WTC11 (cell line): ENCODE data around the gene ERC1. TPM values are rescaled to one million over a fixed set of nuclear protein-coding genes. Genes with fewer than 3 reads are reported as not detected.

ENCODE experiments used
- ATAC-seq: fragments of 200-7000 bp; cut with Tn5 transposase; 2 replicates; pipeline ENCODE4 v1.10.0; 2021; ENCODE audit warnings: mild to moderate bottlenecking, moderate library complexity
- CTCF ChIA-PET: fragments of 300-600 bp; sonication (Branson Sonifier 250); formaldehyde crosslinking; loops from one replicate; lab custom pipeline; 2021; ENCODE audit warnings: antibody characterized with exemption; lab: Charles Lee
- POLR2A ChIA-PET: fragments of 350-600 bp; sonication (Branson Sonifier 250); formaldehyde crosslinking; loops from one replicate; lab custom pipeline; 2021; ENCODE audit warnings: antibody characterized with exemption; lab: Charles Lee
- DNase-seq: peaks from one replicate; pipeline ENCODE4 v3.0.0; 2021; ENCODE audit warnings: low spot score
- H3K27ac Mint-ChIP-seq: 2 replicates; pipeline ENCODE4 v1.8.0; 2021; ENCODE audit warnings: mixed read lengths
- H3K27me3 Mint-ChIP-seq: 2 replicates; pipeline ENCODE4 v1.8.0; 2021; ENCODE audit warnings: low read depth, mild to moderate bottlenecking, moderate library complexity, mixed read lengths
- H3K36me3 Mint-ChIP-seq: 2 replicates; pipeline ENCODE4 v1.8.0; 2021; ENCODE audit warnings: mixed read lengths
- H3K4me1 Mint-ChIP-seq: 2 replicates; pipeline ENCODE4 v1.8.0; 2022; ENCODE audit warnings: mixed read lengths
- H3K4me3 Mint-ChIP-seq: 2 replicates; pipeline ENCODE4 v1.8.0; 2021; ENCODE audit warnings: mild to moderate bottlenecking, moderate library complexity, mixed read lengths
- H3K9me3 Mint-ChIP-seq: 2 replicates; pipeline ENCODE4 v1.8.0; 2021; ENCODE audit warnings: mixed read lengths
- ATF1 ChIP-seq: sonication (generic); formaldehyde crosslinking; IDR thresholded peaks from 2 replicates; pipeline ENCODE4 v1.8.1; 2023; ENCODE audit warnings: mild to moderate bottlenecking, moderate library complexity, missing genetic modification reagents
- ATF3 ChIP-seq: sonication (generic); formaldehyde crosslinking; conservative IDR thresholded peaks from 2 replicates; pipeline ENCODE4 v1.8.1; 2022; ENCODE audit warnings: mild to moderate bottlenecking, missing genetic modification reagents
- ATF6 ChIP-seq: sonication (generic); formaldehyde crosslinking; IDR thresholded peaks from 2 replicates; pipeline ENCODE4 v1.8.1; 2023; ENCODE audit warnings: mild to moderate bottlenecking, missing genetic modification reagents
- E2F1 ChIP-seq: sonication (generic); formaldehyde crosslinking; IDR thresholded peaks from 2 replicates; pipeline ENCODE4 v1.8.0; 2022; ENCODE audit warnings: mild to moderate bottlenecking, missing genetic modification reagents
- EMX1 ChIP-seq: fragments of 250-450 bp; sonication (Bioruptor Pico); IDR thresholded peaks from 2 replicates; pipeline ENCODE4 v1.8.0; 2021; ENCODE audit warnings: mild to moderate bottlenecking
- FOXJ3 ChIP-seq: sonication (generic); formaldehyde crosslinking; IDR thresholded peaks from 2 replicates; pipeline ENCODE4 v1.9.0; 2021; ENCODE audit warnings: missing genetic modification reagents, mild to moderate bottlenecking, borderline replicate concordance
- FOXP4 ChIP-seq: sonication (generic); formaldehyde crosslinking; IDR thresholded peaks from 2 replicates; pipeline ENCODE4 v1.8.0; 2022; ENCODE audit warnings: mild to moderate bottlenecking, missing genetic modification reagents
- MLX ChIP-seq: sonication (generic); formaldehyde crosslinking; IDR thresholded peaks from 2 replicates; pipeline ENCODE4 v1.8.1; 2023; ENCODE audit warnings: mild to moderate bottlenecking, missing genetic modification reagents, moderate library complexity
- MYBL2 ChIP-seq: sonication (generic); formaldehyde crosslinking; IDR thresholded peaks from 2 replicates; pipeline ENCODE4 v1.8.1; 2023; ENCODE audit warnings: mild to moderate bottlenecking, moderate library complexity, missing genetic modification reagents
- NFATC4 ChIP-seq: fragments of 250-450 bp; sonication (Bioruptor Pico); IDR thresholded peaks from 2 replicates; pipeline ENCODE4 v1.9.0; 2021; ENCODE audit warnings: mild to moderate bottlenecking
- TCF7 ChIP-seq: sonication (generic); formaldehyde crosslinking; IDR thresholded peaks from 2 replicates; pipeline ENCODE4 v1.8.0; 2022; ENCODE audit warnings: mild to moderate bottlenecking, low read depth, missing genetic modification reagents, moderate library complexity
- ZNF138 ChIP-seq: sonication (generic); formaldehyde crosslinking; conservative IDR thresholded peaks from 2 replicates; pipeline ENCODE4 v1.8.1; 2022; ENCODE audit warnings: mild to moderate bottlenecking, moderate library complexity, missing genetic modification reagents
- ZNF281 ChIP-seq: sonication (generic); formaldehyde crosslinking; IDR thresholded peaks from 2 replicates; pipeline ENCODE4 v1.8.0; 2023; ENCODE audit warnings: mild to moderate bottlenecking, missing genetic modification reagents
- ZNF423 ChIP-seq: fragments of 250-450 bp; sonication (Bioruptor Pico); IDR thresholded peaks from 2 replicates; pipeline ENCODE4 v2.1.2; 2022; ENCODE audit warnings: mild to moderate bottlenecking, moderate library complexity
- total RNA-seq: library from RNA; stranded (reverse); gene quantifications from 3 replicates; pipeline ENCODE4 v1.2.3, GENCODE V29; 2021

The ERC1 gene
- total RNA-seq, 1 experiment from 2014 or later: 47.5 TPM

GRCh38 chr12:1220127-1221092 is 229.4 kb downstream of the ERC1 start (continued):
- TF ChIP-seq ATF6 (CRISPR knock-in tag) (no peak), ZNF423 (no peak), ATF1 (no peak), FOXP4 (CRISPR knock-in tag) (no peak), EMX1 (CRISPR knock-in tag) (no peak), NFATC4 (CRISPR knock-in tag) (no peak), ATF3 (CRISPR knock-in tag) (no peak), TCF7 (CRISPR knock-in tag) (no peak), E2F1 (no peak), MYBL2 (CRISPR knock-in tag) (no peak), FOXJ3 (CRISPR knock-in tag) (no peak)

GRCh38 chr12:1222858-1223639 is 232.0 kb downstream of the ERC1 start:
- no peaks in the 10 kb centered on the region for H3K36me3 Mint-ChIP-seq
- no peak for ATAC-seq
- POLR2A ChIA-PET: no interaction called here

More at GRCh38 chr12:1222858-1223639, 232.0 kb downstream of the ERC1 start:
- no peaks in the 10 kb centered on the region for H3K9me3 Mint-ChIP-seq
- H3K27me3 Mint-ChIP-seq: no peaks in the 10 kb centered on the region
- TF ChIP-seq ZNF281 (CRISPR knock-in tag) (no peak), MLX (CRISPR knock-in tag) (no peak), ZNF138 (no peak)
- no peaks in the 10 kb centered on the region for H3K4me1 Mint-ChIP-seq
- CTCF ChIA-PET: no interaction called here
- H3K27ac Mint-ChIP-seq: no peak overlapping the region
- no peak for DNase-seq
- no peak overlapping the region for H3K4me3 Mint-ChIP-seq
